Measurements from ENCODE around the gene STARD5. TPM values are rescaled to one million over a fixed set of nuclear protein-coding genes. Genes with fewer than 3 reads are reported as not detected.

The STARD5 gene
- total RNA-seq, 4 donors from 2014 or later: 0.36 to 1.7 (median 0.63) TPM

- Histone ChIP-seq H3K27ac (no peak overlapping the region), H3K27me3 (no peaks in the 10 kb centered on the region), H3K9me3 (no peaks in the 10 kb centered on the region), H3K36me3 (no peaks in the 10 kb centered on the region), H3K4me1 (peaks cover 0 to 6% of the 10 kb centered on the region in 2 donors), H3K4me3 (no peak overlapping the region)
- TF ChIP-seq POLR2A (IDR thresholded peaks at IDR 0.05) (no peak), CTCF (IDR thresholded peaks at IDR 0.05 in 4 of 5, conservative IDR thresholded peaks at IDR 0.05 in 1 of 5) (no peak)
- DNase-seq (no peak), ATAC-seq (no peak)
- intact Hi-C loops (cut with DNase I; ENCODE audit: low total_unique reads): loop anchor here (5.0 kb wide), 1 partner anchor 59 kb away; no protein-coding TSS in a partner anchor
- in situ Hi-C loops (cut with MboI; ENCODE audit: low sequenced_read_pairs in 4 of 4): loop anchor here in 1 of 4 donors (10.0 kb wide), 1 partner anchor 62 kb away; no protein-coding TSS in a partner anchor
Observed at GRCh38 chr15:81336568-81336967, 12.6 kb upstream of the STARD5 start.

- DNase-seq (no peak), ATAC-seq (no peak)
- Histone ChIP-seq H3K27me3 (no peaks in the 10 kb centered on the region), H3K4me1 (peaks cover 0 to 6% of the 10 kb centered on the region in 2 donors), H3K9me3 (no peaks in the 10 kb centered on the region), H3K36me3 (no peaks in the 10 kb centered on the region), H3K4me3 (no peak overlapping the region), H3K27ac (no peak overlapping the region)
- in situ Hi-C loops (cut with MboI; ENCODE audit: low sequenced_read_pairs in 4 of 4): loop anchor here in 1 of 4 donors (10.0 kb wide), 1 partner anchor 61 kb away; no protein-coding TSS in a partner anchor
- intact Hi-C loops (cut with DNase I; ENCODE audit: low total_unique reads): loop anchor here (5.0 kb wide), 1 partner anchor 58 kb away; no protein-coding TSS in a partner anchor
- no peak for TF ChIP-seq CTCF (IDR thresholded peaks at IDR 0.05 in 4 of 5, conservative IDR thresholded peaks at IDR 0.05 in 1 of 5)
- no peak for TF ChIP-seq POLR2A (IDR thresholded peaks at IDR 0.05)
Observed at GRCh38 chr15:81335631-81336030, 11.7 kb upstream of the STARD5 start.

GRCh38 chr15:81334768-81335435 lies 11.0 kb upstream of the STARD5 start:
- Histone ChIP-seq H3K27me3 (no peaks in the 10 kb centered on the region), H3K9me3 (no peaks in the 10 kb centered on the region), H3K4me1 (peaks cover 0 to 6% of the 10 kb centered on the region in 2 donors), H3K27ac (no peak overlapping the region), H3K4me3 (no peak overlapping the region), H3K36me3 (no peaks in the 10 kb centered on the region)
- intact Hi-C loops (cut with DNase I; ENCODE audit: low total_unique reads) (loop anchor here (5.0 kb wide), 1 partner anchor 58 kb away; no protein-coding TSS in a partner anchor), in situ Hi-C loops (cut with MboI; ENCODE audit: low sequenced_read_pairs in 4 of 4) (loop anchor here in 1 of 4 donors (10.0 kb wide), 1 partner anchor 60 kb away; no protein-coding TSS in a partner anchor)
- DNase-seq: no peak
- no peak for ATAC-seq
- TF ChIP-seq POLR2A (IDR thresholded peaks at IDR 0.05): no peak
- no peak for TF ChIP-seq CTCF (IDR thresholded peaks at IDR 0.05 in 4 of 5, conservative IDR thresholded peaks at IDR 0.05 in 1 of 5)

GRCh38 chr15:81333363-81333762 lies 9.4 kb upstream of the STARD5 start:
- Histone ChIP-seq H3K36me3 (no peaks in the 10 kb centered on the region), H3K27ac (no peak overlapping the region), H3K9me3 (no peaks in the 10 kb centered on the region), H3K4me3 (no peak overlapping the region), H3K27me3 (no peaks in the 10 kb centered on the region), H3K4me1 (peaks cover 0 to 5% of the 10 kb centered on the region in 2 donors)
- intact Hi-C loops (cut with DNase I; ENCODE audit: low total_unique reads): no loop called here
- DNase-seq (no peak), ATAC-seq (no peak)
- in situ Hi-C loops (cut with MboI; ENCODE audit: low sequenced_read_pairs in 4 of 4): loop anchor here in 1 of 4 donors (10.0 kb wide), 1 partner anchor 59 kb away; no protein-coding TSS in a partner anchor
- TF ChIP-seq CTCF (IDR thresholded peaks at IDR 0.05 in 4 of 5, conservative IDR thresholded peaks at IDR 0.05 in 1 of 5): no peak

All from gastrocnemius medialis (tissue), 4 donors.